ENCODE measurements around the gene MAPKAP1.

The MAPKAP1 gene

GRCh38 chr9:125634040-125634717, 72.8 kb downstream of the MAPKAP1 start:
- Histone ChIP-seq H3K36me3 (ENCODE audit: insufficient read depth, low read length) (no peaks in the 10 kb centered on the region), H3K79me2 (ENCODE audit: insufficient read depth, low read length) (peaks cover 35% of the 10 kb centered on the region), H3K9me3 (ENCODE audit: insufficient read depth, low read length, severe bottlenecking) (no peaks in the 10 kb centered on the region), H3K27me3 (ENCODE audit: insufficient read depth, low read length, poor library complexity) (no peaks in the 10 kb centered on the region), H3K27ac (ENCODE audit: low read length) (no peak overlapping the region), H3K4me1 (ENCODE audit: insufficient read depth, low read length) (no peaks in the 10 kb centered on the region), H2AFZ (ENCODE audit: low read depth, low read length) (no peak overlapping the region), H3K4me3 (ENCODE audit: low read depth in 1 of 2, low read length in 2 of 2) (no peak overlapping the region), H4K20me1 (ENCODE audit: insufficient read depth, low read length) (peaks cover 33% of the 10 kb centered on the region; the same call in 1 of the 2 replicates), H3K9ac (ENCODE audit: low read depth, low read length) (no peak overlapping the region), H3K4me2 (ENCODE audit: insufficient read depth, low read length) (no peak overlapping the region)
- no peak for ATAC-seq (ENCODE audit: insufficient read depth, low read depth)
- no peak for DNase-seq
- no peak for TF ChIP-seq EZH2 (IDR thresholded peaks at IDR 0.05; ENCODE audit: borderline replicate concordance, low read depth, low read length, severe bottlenecking)
- no peak for TF ChIP-seq CTCF (IDR thresholded peaks at IDR 0.05; ENCODE audit: borderline replicate concordance, extremely low read depth, low read length, poor library complexity, severe bottlenecking)

- Histone ChIP-seq H3K4me2 (ENCODE audit: insufficient read depth, low read length) (no peak overlapping the region), H3K27ac (ENCODE audit: low read length) (no peak overlapping the region)
Measured at GRCh38 chr9:125633116-125633745, 73.8 kb downstream of the MAPKAP1 start.

GRCh38 chr9:125632321-125633115, 74.5 kb downstream of the MAPKAP1 start:
- DNase-seq (no peak), ATAC-seq (ENCODE audit: insufficient read depth, low read depth) (no peak)
- Histone ChIP-seq H3K36me3 (ENCODE audit: insufficient read depth, low read length) (no peaks in the 10 kb centered on the region), H3K4me1 (ENCODE audit: insufficient read depth, low read length) (no peaks in the 10 kb centered on the region), H3K27me3 (ENCODE audit: insufficient read depth, low read length, poor library complexity) (no peaks in the 10 kb centered on the region), H2AFZ (ENCODE audit: low read depth, low read length) (no peak overlapping the region), H3K9ac (ENCODE audit: low read depth, low read length) (no peak overlapping the region), H4K20me1 (ENCODE audit: insufficient read depth, low read length) (peaks cover 31% of the 10 kb centered on the region; the same call in 1 of the 2 replicates), H3K9me3 (ENCODE audit: insufficient read depth, low read length, severe bottlenecking) (no peaks in the 10 kb centered on the region), H3K4me2 (ENCODE audit: insufficient read depth, low read length) (no peak overlapping the region), H3K27ac (ENCODE audit: low read length) (no peak overlapping the region), H3K79me2 (ENCODE audit: insufficient read depth, low read length) (peaks cover 45% of the 10 kb centered on the region), H3K4me3 (ENCODE audit: low read depth in 1 of 2, low read length in 2 of 2) (no peak overlapping the region)
- no peak for TF ChIP-seq CTCF (IDR thresholded peaks at IDR 0.05; ENCODE audit: borderline replicate concordance, extremely low read depth, low read length, poor library complexity, severe bottlenecking)
- no peak for TF ChIP-seq EZH2 (IDR thresholded peaks at IDR 0.05; ENCODE audit: borderline replicate concordance, low read depth, low read length, severe bottlenecking)

More at GRCh38 chr9:125633116-125633745, 73.8 kb downstream of the MAPKAP1 start:
- Histone ChIP-seq H3K36me3 (ENCODE audit: insufficient read depth, low read length) (no peaks in the 10 kb centered on the region), H3K4me1 (ENCODE audit: insufficient read depth, low read length) (no peaks in the 10 kb centered on the region), H3K27me3 (ENCODE audit: insufficient read depth, low read length, poor library complexity) (no peaks in the 10 kb centered on the region), H3K4me3 (ENCODE audit: low read depth in 1 of 2, low read length in 2 of 2) (no peak overlapping the region), H3K9me3 (ENCODE audit: insufficient read depth, low read length, severe bottlenecking) (no peaks in the 10 kb centered on the region), H2AFZ (ENCODE audit: low read depth, low read length) (no peak overlapping the region), H3K9ac (ENCODE audit: low read depth, low read length) (no peak overlapping the region), H4K20me1 (ENCODE audit: insufficient read depth, low read length) (peaks cover 33% of the 10 kb centered on the region; the same call in 1 of the 2 replicates), H3K79me2 (ENCODE audit: insufficient read depth, low read length) (peaks cover 39% of the 10 kb centered on the region)
- no peak for ATAC-seq (ENCODE audit: insufficient read depth, low read depth)
- DNase-seq, result no peak
- no peak for TF ChIP-seq CTCF (IDR thresholded peaks at IDR 0.05; ENCODE audit: borderline replicate concordance, extremely low read depth, low read length, poor library complexity, severe bottlenecking)

Measured in DND-41 (cell line).